ENCODE measurements around the gene INPP5A. TPM values are rescaled to one million over a fixed set of nuclear protein-coding genes. Genes with fewer than 3 reads are reported as not detected.
A peak's percentile ranks its signal among the peaks of the same experiment; 100 is the strongest.
"Not testable (repeated sequence)": the region's sequence is repeated elsewhere in the genome, so short reads cannot be mapped to it uniquely, and the experiment has no call there.

INPP5A gene, protein sequence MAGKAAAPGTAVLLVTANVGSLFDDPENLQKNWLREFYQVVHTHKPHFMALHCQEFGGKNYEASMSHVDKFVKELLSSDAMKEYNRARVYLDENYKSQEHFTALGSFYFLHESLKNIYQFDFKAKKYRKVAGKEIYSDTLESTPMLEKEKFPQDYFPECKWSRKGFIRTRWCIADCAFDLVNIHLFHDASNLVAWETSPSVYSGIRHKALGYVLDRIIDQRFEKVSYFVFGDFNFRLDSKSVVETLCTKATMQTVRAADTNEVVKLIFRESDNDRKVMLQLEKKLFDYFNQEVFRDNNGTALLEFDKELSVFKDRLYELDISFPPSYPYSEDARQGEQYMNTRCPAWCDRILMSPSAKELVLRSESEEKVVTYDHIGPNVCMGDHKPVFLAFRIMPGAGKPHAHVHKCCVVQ
- total RNA-seq, result 14.3 TPM

DNA sequence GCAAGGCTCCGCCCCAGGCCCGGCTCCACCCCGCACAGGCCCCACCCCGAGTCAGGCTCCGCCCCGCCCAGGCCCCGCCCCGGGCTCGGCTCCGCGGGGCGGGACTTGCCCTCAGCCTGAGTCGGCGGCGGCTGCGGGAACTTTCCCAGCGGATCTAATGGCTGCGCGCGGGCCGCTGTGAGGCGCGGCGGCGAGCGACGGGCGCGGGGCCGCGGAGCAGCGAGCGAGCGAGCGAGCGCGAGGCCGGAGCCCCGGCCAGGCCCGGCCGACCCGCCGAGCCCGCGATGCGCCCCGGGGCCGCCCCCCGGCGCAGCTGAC is at the start of gene INPP5A:
Gene INPP5A (plus strand): TSS at position 104 of the 318 bp plus-strand sequence. CDS start 310 bp downstream, outside the sequence.
- ATAC-seq, result no peak

- no peak for ATAC-seq
Observed at GRCh38 chr10:132488231-132488821, 49.3 kb upstream of the INPP5A start.

GRCh38 chr10:132489053-132489703 is 48.4 kb upstream of the INPP5A start:
- ATAC-seq, result no peak

- ATAC-seq, result no peak
Observed at GRCh38 chr10:132489704-132490534, 47.7 kb upstream of the INPP5A start.

- not testable (repeated sequence) for ATAC-seq
Observed at GRCh38 chr10:132491534-132491933, 46.1 kb upstream of the INPP5A start.

- no peak for ATAC-seq
Observed at GRCh38 chr10:132492323-132493025, 45.1 kb upstream of the INPP5A start.

GRCh38 chr10:132493246-132493755 is 44.3 kb upstream of the INPP5A start:
- no peak for ATAC-seq

- no peak for ATAC-seq
Observed at GRCh38 chr10:132493756-132494290, 43.8 kb upstream of the INPP5A start.

GRCh38 chr10:132494866-132495630 is 42.5 kb upstream of the INPP5A start:
- ATAC-seq, result no peak

DNA sequence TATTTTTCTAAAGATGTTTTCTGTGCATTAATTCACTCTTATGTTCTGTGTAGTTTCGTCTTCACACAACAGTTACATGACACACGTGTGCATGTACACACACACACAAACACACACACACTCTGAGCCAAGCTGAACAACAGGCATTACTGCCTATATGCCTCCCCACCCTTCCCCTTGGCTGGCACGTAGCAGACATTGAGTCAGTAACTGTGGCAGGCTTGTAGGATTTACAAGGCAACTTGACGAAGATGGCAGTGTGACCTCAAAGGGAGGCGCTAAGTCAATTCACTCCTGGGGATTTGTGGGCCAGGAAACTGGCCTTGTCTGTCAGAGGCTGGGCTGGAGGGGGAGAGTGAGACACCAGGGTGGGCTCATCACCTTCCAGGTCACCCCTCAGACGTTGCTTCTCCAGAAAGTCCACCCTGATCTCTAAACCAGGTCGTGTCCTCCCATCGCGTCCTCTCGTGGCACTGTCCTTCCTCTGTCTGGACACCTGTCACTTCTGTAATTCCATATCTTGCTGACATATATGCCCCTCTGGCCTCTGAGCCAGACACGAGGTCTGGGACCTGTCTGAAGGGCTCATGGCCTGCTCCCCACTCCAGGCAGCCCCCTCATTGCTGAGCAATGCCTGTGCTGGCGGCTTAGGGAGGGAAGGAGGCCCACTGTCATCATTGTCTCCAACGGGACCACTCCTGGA is 41.1 kb upstream of the INPP5A start:
- ATAC-seq, result peak; percentile 86

- ATAC-seq, result no peak
Observed at GRCh38 chr10:132497063-132497680, 40.4 kb upstream of the INPP5A start.

DNA sequence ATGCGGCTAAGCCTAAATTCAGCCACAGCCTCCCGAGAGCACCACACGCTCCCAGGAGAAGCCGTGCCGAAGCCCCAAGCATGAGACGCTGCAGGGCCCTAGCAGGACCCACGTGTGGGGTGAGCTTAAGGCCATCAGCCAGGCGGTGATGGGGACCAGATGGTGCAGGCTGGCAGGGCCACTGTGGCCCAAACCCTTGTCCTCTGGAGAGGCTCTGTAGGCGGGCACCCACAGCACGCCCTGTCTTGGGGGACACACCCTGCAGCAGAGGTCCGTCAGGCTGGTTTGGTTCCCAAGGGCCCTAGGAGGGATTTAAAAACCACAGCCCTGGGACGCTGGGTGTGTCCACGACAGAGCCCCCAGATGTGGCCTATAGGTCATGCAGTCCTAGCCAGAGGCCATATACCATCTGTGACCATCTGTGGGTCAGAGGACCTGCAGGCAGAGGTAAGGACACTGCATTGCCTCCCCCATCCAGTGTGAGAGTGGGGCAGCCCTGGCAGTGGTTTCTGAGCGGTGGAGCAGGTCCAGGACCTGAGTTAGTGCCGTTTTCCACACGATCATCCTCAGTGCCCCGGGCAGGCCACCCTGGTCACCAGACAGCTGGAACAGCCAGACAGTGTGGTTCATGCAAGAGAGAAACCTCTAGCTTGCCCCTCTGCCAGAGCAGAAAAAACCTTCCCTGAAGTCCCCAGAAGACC is 39.6 kb upstream of the INPP5A start:
- ATAC-seq, result no peak

DNA sequence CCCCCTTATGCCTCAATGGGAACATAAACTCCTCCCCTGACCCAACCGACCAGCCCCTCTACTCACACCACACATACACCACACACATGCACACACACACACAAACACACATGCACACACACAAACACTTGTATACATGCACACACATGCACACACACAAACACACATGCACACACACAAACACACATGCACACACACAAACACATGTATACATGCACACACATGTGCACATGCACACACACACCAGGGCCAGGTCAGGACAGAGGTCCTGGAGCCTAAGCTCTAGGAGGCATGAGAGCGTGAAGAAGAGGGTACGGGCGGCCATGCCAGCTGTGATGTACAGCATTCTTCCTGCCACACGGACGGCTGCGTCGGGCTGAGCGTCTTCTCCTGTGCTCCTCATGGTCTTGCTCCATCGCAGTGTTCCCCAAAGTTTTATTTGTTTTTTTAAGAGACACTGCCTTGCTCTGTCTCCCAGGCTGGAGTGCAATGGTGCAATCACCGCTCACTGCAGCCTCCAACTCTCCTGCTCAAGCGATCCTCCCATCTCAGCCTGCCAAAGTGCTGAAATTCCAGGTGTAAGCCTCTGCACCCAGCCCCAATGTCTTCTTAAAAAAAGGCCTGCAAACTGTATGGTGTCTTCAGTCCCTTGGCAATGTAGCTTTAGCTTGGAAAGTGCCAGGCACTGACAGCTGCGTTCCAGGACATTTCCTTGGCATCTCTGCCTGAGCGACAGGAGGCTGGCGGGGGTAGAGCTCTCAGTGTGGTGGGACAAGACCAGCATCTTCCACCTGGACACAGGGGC is 38.8 kb upstream of the INPP5A start:
- no peak for ATAC-seq

DNA sequence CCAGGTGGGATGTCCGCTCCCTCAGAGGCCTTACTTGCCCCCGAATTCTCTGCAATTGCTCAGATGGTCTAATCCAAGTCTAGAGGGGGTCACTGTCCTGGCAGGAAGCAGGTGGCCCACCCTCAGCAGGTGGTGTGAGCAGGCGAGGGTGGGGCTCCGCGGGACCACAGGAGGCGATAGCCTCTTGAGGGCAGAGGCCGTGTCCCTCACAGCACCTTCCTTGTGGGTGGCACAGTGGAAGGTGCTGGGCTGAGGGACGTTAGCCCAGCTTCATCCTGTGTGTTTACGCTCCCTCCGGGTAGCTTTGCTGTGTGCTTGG is 38.3 kb upstream of the INPP5A start:
- no peak for ATAC-seq

GRCh38 chr10:132500781-132501415 is 36.7 kb upstream of the INPP5A start:
- ATAC-seq, result no peak

DNA sequence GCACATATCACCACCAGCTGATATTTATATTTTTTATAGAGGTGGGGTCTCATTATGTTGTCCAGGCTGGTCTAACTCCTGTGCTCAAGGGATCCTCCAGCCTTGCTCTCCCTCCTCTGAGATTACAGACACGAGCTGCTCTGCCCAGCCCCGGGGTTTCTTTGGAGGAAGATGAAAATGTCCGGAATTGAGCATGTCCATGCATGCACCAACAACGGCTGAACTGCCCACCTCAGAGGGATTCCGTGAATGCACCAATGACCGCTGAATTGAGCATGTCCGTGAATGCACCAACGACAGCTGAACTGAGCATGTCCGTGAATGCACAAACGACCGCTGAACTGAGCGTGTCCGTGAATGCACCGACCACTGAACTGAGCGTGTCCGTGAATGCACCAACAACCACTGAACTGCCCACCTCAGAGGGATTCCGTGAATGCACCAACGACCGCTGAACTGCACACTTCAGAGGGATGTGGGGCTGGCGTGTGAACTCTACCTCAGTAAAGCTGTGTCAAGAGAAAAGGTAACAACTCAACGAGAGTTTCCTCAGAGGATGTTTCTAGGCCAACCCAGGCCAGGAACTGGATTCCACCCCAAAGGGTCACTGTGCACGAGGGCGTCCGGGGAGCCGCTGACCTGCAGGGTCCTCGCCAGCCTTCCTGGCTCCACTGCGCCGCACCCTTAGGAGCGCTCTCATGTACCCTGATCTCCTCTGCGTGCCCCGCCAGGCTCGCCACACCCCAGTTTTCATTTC is 34.9 kb upstream of the INPP5A start:
- ATAC-seq, result no peak

Data from esophagus mucosa (tissue), 1 donor.